Measurements from ENCODE around the gene TMEM238.
A peak's percentile ranks its signal among the peaks of the same experiment; 100 is the strongest.
"Not testable (repeated sequence)": the region's sequence is repeated elsewhere in the genome, so short reads cannot be mapped to it uniquely, and the experiment has no call there.

The TMEM238 gene

GRCh38 chr19:55384131-55384919 is at the start of gene TMEM238:
Gene TMEM238, minus strand, starts transcription at chr19:55384292. Its CDS starts 33 bp downstream, at chr19:55384259.
- peak; percentile 64 for DNase-seq

- no peak for DNase-seq
Measured at GRCh38 chr19:55433292-55433691, 49.2 kb upstream of the TMEM238 start.

- no peak for DNase-seq
Measured at GRCh38 chr19:55432241-55432959, 48.3 kb upstream of the TMEM238 start.

GRCh38 chr19:55431183-55431582 is 47.1 kb upstream of the TMEM238 start:
- DNase-seq, result no peak

- no peak for DNase-seq
Measured at GRCh38 chr19:55426042-55426441, 42.0 kb upstream of the TMEM238 start.

- DNase-seq, result no peak
Measured at GRCh38 chr19:55424518-55424917, 40.4 kb upstream of the TMEM238 start.

GRCh38 chr19:55423225-55424005 is 39.3 kb upstream of the TMEM238 start:
- DNase-seq, result no peak

- DNase-seq, result not testable (repeated sequence)
Measured at GRCh38 chr19:55421281-55421680, 37.2 kb upstream of the TMEM238 start.

GRCh38 chr19:55419624-55420236 is 35.6 kb upstream of the TMEM238 start:
- no peak for DNase-seq

GRCh38 chr19:55419103-55419502 is 35.0 kb upstream of the TMEM238 start:
- DNase-seq, result no peak

GRCh38 chr19:55418185-55418584 is 34.1 kb upstream of the TMEM238 start:
- DNase-seq, result peak; percentile 59

- no peak for DNase-seq
Measured at GRCh38 chr19:55410168-55410567, 26.1 kb upstream of the TMEM238 start.

- DNase-seq, result not testable (repeated sequence)
Measured at GRCh38 chr19:55409179-55409578, 25.1 kb upstream of the TMEM238 start.

GRCh38 chr19:55408533-55408872 is 24.4 kb upstream of the TMEM238 start:
- no peak for DNase-seq

- peak; percentile 96 for DNase-seq
Measured at GRCh38 chr19:55407800-55408532, 23.9 kb upstream of the TMEM238 start.

- not testable (repeated sequence) for DNase-seq
Measured at GRCh38 chr19:55407550-55407799, 23.4 kb upstream of the TMEM238 start, which contains the start of gene UBE2S. Gene UBE2S, minus strand, starts transcription at chr19:55407788. Its CDS starts 199 bp downstream, at chr19:55407589.

- peak; percentile 53 for DNase-seq
Measured at GRCh38 chr19:55406826-55407549, 22.9 kb upstream of the TMEM238 start.

GRCh38 chr19:55406091-55406825 is 22.2 kb upstream of the TMEM238 start:
- DNase-seq, result no peak

- DNase-seq, result no peak
Measured at GRCh38 chr19:55405638-55406037, 21.5 kb upstream of the TMEM238 start.

- DNase-seq, result no peak
Measured at GRCh38 chr19:55402509-55402908, 18.4 kb upstream of the TMEM238 start.

- not testable (repeated sequence) for DNase-seq
Measured at GRCh38 chr19:55401390-55401789, 17.3 kb upstream of the TMEM238 start.
